HG03442 (cell line): ENCODE data around the gene C1orf185.
"Not testable (repeated sequence)": the region's sequence is repeated elsewhere in the genome, so short reads cannot be mapped to it uniquely, and the experiment has no call there.

ENCODE experiments used
- ATAC-seq: cut with Tn5 transposase; IDR thresholded peaks from one replicate; pipeline ENCODE4 v1.9.1; 2021; ENCODE audit warnings: mild to moderate bottlenecking, moderate library complexity; ENCODE audit not compliant: unreplicated experiment

C1orf185 gene

GRCh38 chr1:51101976-51102375 is at the start of gene C1orf185:
Gene C1orf185, plus strand, starts transcription at chr1:51102228. Its CDS starts 6 bp downstream, at chr1:51102234.
- ATAC-seq: no peak

- no peak for ATAC-seq
Measured at GRCh38 chr1:51058858-51059257, 43.2 kb upstream of the C1orf185 start.

- ATAC-seq: no peak
Measured at GRCh38 chr1:51061231-51061918, 40.7 kb upstream of the C1orf185 start.

- no peak for ATAC-seq
Measured at GRCh38 chr1:51063121-51063520, 38.9 kb upstream of the C1orf185 start.

- no peak for ATAC-seq
Measured at GRCh38 chr1:51070011-51070410, 32.0 kb upstream of the C1orf185 start.

GRCh38 chr1:51070640-51071039 is 31.4 kb upstream of the C1orf185 start:
- no peak for ATAC-seq

GRCh38 chr1:51071291-51072042 is 30.6 kb upstream of the C1orf185 start:
- no peak for ATAC-seq

- ATAC-seq: no peak
Measured at GRCh38 chr1:51072043-51072439, 30.0 kb upstream of the C1orf185 start.

GRCh38 chr1:51072651-51073050 is 29.4 kb upstream of the C1orf185 start:
- no peak for ATAC-seq

GRCh38 chr1:51073456-51073855 is 28.6 kb upstream of the C1orf185 start:
- no peak for ATAC-seq

- no peak for ATAC-seq
Measured at GRCh38 chr1:51086496-51087271, 15.3 kb upstream of the C1orf185 start.

- ATAC-seq: no peak
Measured at GRCh38 chr1:51088474-51088873, 13.6 kb upstream of the C1orf185 start.

GRCh38 chr1:51093581-51093980 is 8.4 kb upstream of the C1orf185 start:
- ATAC-seq: no peak

- no peak for ATAC-seq
Measured at GRCh38 chr1:51097171-51097570, 4.9 kb upstream of the C1orf185 start.

- peak; percentile 79 for ATAC-seq
Measured at GRCh38 chr1:51100264-51100880, 1.7 kb upstream of the C1orf185 start.

GRCh38 chr1:51114137-51114536 is 12.1 kb downstream of the C1orf185 start:
- no peak for ATAC-seq

GRCh38 chr1:51115714-51116404 is 13.8 kb downstream of the C1orf185 start:
- ATAC-seq: no peak

GRCh38 chr1:51119331-51119730 is 17.3 kb downstream of the C1orf185 start:
- no peak for ATAC-seq

GRCh38 chr1:51120629-51121028 is 18.6 kb downstream of the C1orf185 start:
- ATAC-seq: no peak

- ATAC-seq: not testable (repeated sequence)
Measured at GRCh38 chr1:51127152-51127551, 25.1 kb downstream of the C1orf185 start.

GRCh38 chr1:51131185-51131584 is 29.2 kb downstream of the C1orf185 start:
- no peak for ATAC-seq
